MM.1S (cell line): ENCODE data around the gene PCSK9.

Source experiments
- EZH2 ChIP-seq: fragments of 300-600 bp; sonication (generic); optimal IDR thresholded peaks from 2 replicates; pipeline ENCODE3; 2017; ENCODE audit warnings: low read depth, mild to moderate bottlenecking, antibody characterized with exemption, low read length, mixed read lengths
- EZH2phosphoT487 ChIP-seq: fragments of 300-600 bp; sonication (generic); IDR thresholded peaks from 2 replicates; pipeline ENCODE4 v1.6.1; 2018; ENCODE audit warnings: antibody characterized with exemption, low read length
- TF ChIP-seq, protein P1 (sequence below): fragments of 300-600 bp; sonication (generic); IDR thresholded peaks from 2 replicates; pipeline ENCODE4 v1.5.1; 2016; ENCODE audit warnings: antibody characterized with exemption, low read length, mixed read lengths

DNA sequence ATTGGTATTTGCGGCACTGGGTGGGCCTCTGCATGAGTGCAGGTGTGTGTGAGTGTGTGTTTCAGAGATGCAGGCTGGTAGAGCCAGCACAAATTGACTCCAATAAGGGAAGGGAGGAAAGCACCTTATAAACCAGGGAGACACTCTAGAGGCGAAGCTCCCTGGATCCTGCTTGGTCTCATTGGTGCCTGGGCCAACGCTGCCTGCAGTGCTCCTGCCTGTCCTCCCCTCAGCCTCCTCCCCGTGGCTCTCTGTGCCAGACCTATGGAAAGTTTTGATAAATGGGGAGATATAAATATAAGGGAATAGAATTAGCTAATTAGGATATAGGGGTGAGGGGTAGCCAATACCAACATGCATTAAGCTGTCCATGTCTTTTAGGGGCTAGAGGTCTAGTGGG, 38.0 kb upstream of the PCSK9 start:
- no peak for TF ChIP-seq EZH2
- TF ChIP-seq, protein P1, sequence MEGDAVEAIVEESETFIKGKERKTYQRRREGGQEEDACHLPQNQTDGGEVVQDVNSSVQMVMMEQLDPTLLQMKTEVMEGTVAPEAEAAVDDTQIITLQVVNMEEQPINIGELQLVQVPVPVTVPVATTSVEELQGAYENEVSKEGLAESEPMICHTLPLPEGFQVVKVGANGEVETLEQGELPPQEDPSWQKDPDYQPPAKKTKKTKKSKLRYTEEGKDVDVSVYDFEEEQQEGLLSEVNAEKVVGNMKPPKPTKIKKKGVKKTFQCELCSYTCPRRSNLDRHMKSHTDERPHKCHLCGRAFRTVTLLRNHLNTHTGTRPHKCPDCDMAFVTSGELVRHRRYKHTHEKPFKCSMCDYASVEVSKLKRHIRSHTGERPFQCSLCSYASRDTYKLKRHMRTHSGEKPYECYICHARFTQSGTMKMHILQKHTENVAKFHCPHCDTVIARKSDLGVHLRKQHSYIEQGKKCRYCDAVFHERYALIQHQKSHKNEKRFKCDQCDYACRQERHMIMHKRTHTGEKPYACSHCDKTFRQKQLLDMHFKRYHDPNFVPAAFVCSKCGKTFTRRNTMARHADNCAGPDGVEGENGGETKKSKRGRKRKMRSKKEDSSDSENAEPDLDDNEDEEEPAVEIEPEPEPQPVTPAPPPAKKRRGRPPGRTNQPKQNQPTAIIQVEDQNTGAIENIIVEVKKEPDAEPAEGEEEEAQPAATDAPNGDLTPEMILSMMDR: no peak
- TF ChIP-seq EZH2phosphoT487: no peak
